WTC11 (cell line): Measurements from ENCODE around the gene CDC42EP2. TPM values are rescaled to one million over a fixed set of nuclear protein-coding genes. Genes with fewer than 3 reads are reported as not detected.

ENCODE experiments used
- ATAC-seq: fragments of 200-7000 bp; cut with Tn5 transposase; 2 replicates; pipeline ENCODE4 v1.10.0; 2021; ENCODE audit warnings: mild to moderate bottlenecking, moderate library complexity
- CTCF ChIA-PET: fragments of 300-600 bp; sonication (Branson Sonifier 250); formaldehyde crosslinking; loops from one replicate; lab custom pipeline; 2021; ENCODE audit warnings: antibody characterized with exemption; lab: Charles Lee
- POLR2A ChIA-PET: fragments of 350-600 bp; sonication (Branson Sonifier 250); formaldehyde crosslinking; loops from one replicate; lab custom pipeline; 2021; ENCODE audit warnings: antibody characterized with exemption; lab: Charles Lee
- DNase-seq: peaks from one replicate; pipeline ENCODE4 v3.0.0; 2021; ENCODE audit warnings: low spot score
- H3K27ac Mint-ChIP-seq: 2 replicates; pipeline ENCODE4 v1.8.0; 2021; ENCODE audit warnings: mixed read lengths
- H3K27me3 Mint-ChIP-seq: 2 replicates; pipeline ENCODE4 v1.8.0; 2021; ENCODE audit warnings: low read depth, mild to moderate bottlenecking, moderate library complexity, mixed read lengths
- H3K36me3 Mint-ChIP-seq: 2 replicates; pipeline ENCODE4 v1.8.0; 2021; ENCODE audit warnings: mixed read lengths
- H3K4me1 Mint-ChIP-seq: 2 replicates; pipeline ENCODE4 v1.8.0; 2022; ENCODE audit warnings: mixed read lengths
- H3K4me3 Mint-ChIP-seq: 2 replicates; pipeline ENCODE4 v1.8.0; 2021; ENCODE audit warnings: mild to moderate bottlenecking, moderate library complexity, mixed read lengths
- H3K9me3 Mint-ChIP-seq: 2 replicates; pipeline ENCODE4 v1.8.0; 2021; ENCODE audit warnings: mixed read lengths
- ATF1 ChIP-seq: sonication (generic); formaldehyde crosslinking; IDR thresholded peaks from 2 replicates; pipeline ENCODE4 v1.8.1; 2023; ENCODE audit warnings: mild to moderate bottlenecking, moderate library complexity, missing genetic modification reagents
- CBFB ChIP-seq: sonication (generic); formaldehyde crosslinking; IDR thresholded peaks from 2 replicates; pipeline ENCODE4 v1.8.1; 2022; ENCODE audit warnings: mild to moderate bottlenecking, low read depth, missing genetic modification reagents
- FOXJ3 ChIP-seq: sonication (generic); formaldehyde crosslinking; IDR thresholded peaks from 2 replicates; pipeline ENCODE4 v1.9.0; 2021; ENCODE audit warnings: missing genetic modification reagents, mild to moderate bottlenecking, borderline replicate concordance
- FOXP1 ChIP-seq: sonication (generic); formaldehyde crosslinking; IDR thresholded peaks from 2 replicates; pipeline ENCODE4 v1.8.0; 2022; ENCODE audit warnings: missing genetic modification reagents, mild to moderate bottlenecking, moderate library complexity, borderline replicate concordance
- GRHL2 ChIP-seq: fragments of 250-450 bp; sonication (Bioruptor Pico); IDR thresholded peaks from 2 replicates; pipeline ENCODE4 v1.8.0; 2022; ENCODE audit warnings: mild to moderate bottlenecking, moderate library complexity; ENCODE audit not compliant: insufficient replicate concordance, severe bottlenecking
- HMGA2 ChIP-seq: fragments of 250-450 bp; sonication (Bioruptor Pico); IDR thresholded peaks from 2 replicates; pipeline ENCODE4 v1.4.0; 2021; ENCODE audit warnings: mild to moderate bottlenecking, moderate library complexity
- MYBL2 ChIP-seq: sonication (generic); formaldehyde crosslinking; IDR thresholded peaks from 2 replicates; pipeline ENCODE4 v1.8.1; 2023; ENCODE audit warnings: mild to moderate bottlenecking, moderate library complexity, missing genetic modification reagents
- NR1H2 ChIP-seq: sonication (generic); formaldehyde crosslinking; IDR thresholded peaks from 2 replicates; pipeline ENCODE4 v1.9.0; 2021; ENCODE audit warnings: mild to moderate bottlenecking, moderate library complexity, missing genetic modification reagents
- PRRX2 ChIP-seq: fragments of 250-450 bp; sonication (Bioruptor Pico); IDR thresholded peaks from 2 replicates; pipeline ENCODE4 v1.8.0; 2021; ENCODE audit warnings: mild to moderate bottlenecking
- RELA ChIP-seq: sonication (generic); formaldehyde crosslinking; IDR thresholded peaks from 2 replicates; pipeline ENCODE4 v1.8.1; 2022; ENCODE audit warnings: missing genetic modification reagents, mild to moderate bottlenecking, borderline replicate concordance
- SOX15 ChIP-seq: fragments of 250-450 bp; sonication (Bioruptor Pico); IDR thresholded peaks from 2 replicates; pipeline ENCODE4 v1.9.0; 2021; ENCODE audit warnings: mild to moderate bottlenecking
- TEAD1 ChIP-seq: sonication (generic); formaldehyde crosslinking; IDR thresholded peaks from 2 replicates; pipeline ENCODE4 v1.8.0; 2022; ENCODE audit warnings: mild to moderate bottlenecking, missing genetic modification reagents
- TEAD4 ChIP-seq: sonication (generic); formaldehyde crosslinking; IDR thresholded peaks from 2 replicates; pipeline ENCODE4 v1.8.0; 2022; ENCODE audit warnings: mild to moderate bottlenecking, missing genetic modification reagents
- ZNF232 ChIP-seq: sonication (generic); formaldehyde crosslinking; IDR thresholded peaks from 2 replicates; pipeline ENCODE4 v1.8.0; 2022; ENCODE audit warnings: mild to moderate bottlenecking, missing genetic modification reagents
- ZNF416 ChIP-seq: fragments of 250-450 bp; sonication (Bioruptor Pico); IDR thresholded peaks from 2 replicates; pipeline ENCODE4 v1.9.0; 2021; ENCODE audit warnings: mild to moderate bottlenecking, inconsistent platforms
- total RNA-seq: library from RNA; stranded (reverse); gene quantifications from 3 replicates; pipeline ENCODE4 v1.2.3, GENCODE V29; 2021
- TF ChIP-seq, protein P1 (sequence below): sonication (generic); formaldehyde crosslinking; IDR thresholded peaks from 2 replicates; pipeline ENCODE4 v1.8.0; 2023; ENCODE audit warnings: missing genetic modification reagents, mild to moderate bottlenecking, borderline replicate concordance
- TF ChIP-seq, protein P2 (sequence below): sonication (generic); formaldehyde crosslinking; IDR thresholded peaks from 2 replicates; pipeline ENCODE4 v1.8.1; 2023; ENCODE audit warnings: mild to moderate bottlenecking, missing genetic modification reagents, moderate library complexity
- TF ChIP-seq, protein P3 (sequence below): fragments of 250-450 bp; sonication (Bioruptor Pico); IDR thresholded peaks from 2 replicates; pipeline ENCODE4 v2.1.2; 2022; ENCODE audit warnings: mild to moderate bottlenecking, moderate library complexity
- TF ChIP-seq, protein P4 (sequence below): sonication (generic); formaldehyde crosslinking; IDR thresholded peaks from 2 replicates; pipeline ENCODE4 v1.8.0; 2022; ENCODE audit warnings: mild to moderate bottlenecking, missing genetic modification reagents
- TF ChIP-seq, protein P5 (sequence below): sonication (generic); formaldehyde crosslinking; conservative IDR thresholded peaks from 2 replicates; pipeline ENCODE4 v1.8.1; 2023; ENCODE audit warnings: mild to moderate bottlenecking, low read depth, missing genetic modification reagents, moderate library complexity
- TF ChIP-seq, protein P6 (sequence below): sonication (generic); formaldehyde crosslinking; IDR thresholded peaks from 2 replicates; pipeline ENCODE4 v1.8.1; 2023; ENCODE audit warnings: mild to moderate bottlenecking, missing genetic modification reagents, moderate library complexity
- TF ChIP-seq, protein P7 (sequence below): sonication (generic); formaldehyde crosslinking; conservative IDR thresholded peaks from 2 replicates; pipeline ENCODE4 v1.8.1; 2022; ENCODE audit warnings: mild to moderate bottlenecking, missing genetic modification reagents

The CDC42EP2 gene
- total RNA-seq, 1 experiment from 2014 or later = 11.0 TPM

DNA sequence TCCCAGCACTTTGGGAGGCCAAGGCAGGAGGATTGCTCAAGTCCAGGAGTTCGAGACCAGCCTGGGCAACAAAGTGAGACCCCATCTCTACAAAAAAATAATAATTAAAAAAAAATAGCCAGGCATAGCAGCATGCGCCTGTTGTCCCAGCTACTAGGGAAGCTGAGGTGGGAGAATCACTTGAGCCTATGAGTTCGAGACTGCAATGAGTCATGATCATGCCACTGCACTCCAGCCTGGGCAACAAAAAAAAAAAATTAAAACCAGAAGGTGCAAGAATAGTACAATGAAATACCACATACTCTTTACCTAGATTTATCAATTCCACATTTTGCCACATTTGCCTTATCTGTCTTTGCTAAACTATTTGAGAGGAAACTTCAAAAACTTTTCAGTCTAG is 27.2 kb downstream of the CDC42EP2 start (continued):
- TF ChIP-seq CBFB (CRISPR knock-in tag) (no peak), TEAD4 (CRISPR knock-in tag) (no peak)

DNA sequence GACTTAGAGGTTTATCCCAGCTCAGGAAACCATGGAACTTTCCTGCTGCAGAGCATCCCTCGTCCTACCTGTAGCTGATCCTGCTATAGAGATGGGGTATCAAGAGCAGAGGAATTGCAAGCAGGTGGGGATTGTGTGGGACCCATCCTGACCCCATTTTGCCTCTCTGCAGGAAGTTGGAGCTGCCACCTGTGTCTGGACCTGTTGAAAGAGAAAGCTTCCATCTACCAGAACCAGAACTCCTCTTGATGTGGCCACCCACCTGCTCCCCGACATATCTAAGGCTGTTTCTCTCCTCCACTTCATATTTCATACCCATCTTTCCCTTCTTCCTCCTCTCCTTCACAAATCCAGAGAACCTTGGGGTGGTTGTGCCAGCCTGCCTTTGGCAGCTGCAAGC is 36.8 kb downstream of the CDC42EP2 start:
- H3K4me1 Mint-ChIP-seq = peaks cover 10% of the 10 kb centered on the region
- ChIA-PET CTCF (interaction anchor here (1.0 to 3.3 kb wide), 4 partner anchors 16 to 463 kb away, joined by 3 to 29 read pairs (median 4); partner anchors contain the start of gene CDC42EP2), POLR2A (interaction anchor here (0.8 kb wide), 1 partner anchor 147 kb away, joined by 3 read pairs; the partner anchor contains the start of gene MALAT1)
- no peak for TF ChIP-seq ATF1 (CRISPR knock-in tag)
- TF ChIP-seq NR1H2 (CRISPR knock-in tag) = no peak
- no peak for TF ChIP-seq GRHL2 (CRISPR knock-in tag)
- TF ChIP-seq MYBL2 (CRISPR knock-in tag) = no peak
- TF ChIP-seq SOX15 (CRISPR knock-in tag) = no peak
- TF ChIP-seq, protein P1, sequence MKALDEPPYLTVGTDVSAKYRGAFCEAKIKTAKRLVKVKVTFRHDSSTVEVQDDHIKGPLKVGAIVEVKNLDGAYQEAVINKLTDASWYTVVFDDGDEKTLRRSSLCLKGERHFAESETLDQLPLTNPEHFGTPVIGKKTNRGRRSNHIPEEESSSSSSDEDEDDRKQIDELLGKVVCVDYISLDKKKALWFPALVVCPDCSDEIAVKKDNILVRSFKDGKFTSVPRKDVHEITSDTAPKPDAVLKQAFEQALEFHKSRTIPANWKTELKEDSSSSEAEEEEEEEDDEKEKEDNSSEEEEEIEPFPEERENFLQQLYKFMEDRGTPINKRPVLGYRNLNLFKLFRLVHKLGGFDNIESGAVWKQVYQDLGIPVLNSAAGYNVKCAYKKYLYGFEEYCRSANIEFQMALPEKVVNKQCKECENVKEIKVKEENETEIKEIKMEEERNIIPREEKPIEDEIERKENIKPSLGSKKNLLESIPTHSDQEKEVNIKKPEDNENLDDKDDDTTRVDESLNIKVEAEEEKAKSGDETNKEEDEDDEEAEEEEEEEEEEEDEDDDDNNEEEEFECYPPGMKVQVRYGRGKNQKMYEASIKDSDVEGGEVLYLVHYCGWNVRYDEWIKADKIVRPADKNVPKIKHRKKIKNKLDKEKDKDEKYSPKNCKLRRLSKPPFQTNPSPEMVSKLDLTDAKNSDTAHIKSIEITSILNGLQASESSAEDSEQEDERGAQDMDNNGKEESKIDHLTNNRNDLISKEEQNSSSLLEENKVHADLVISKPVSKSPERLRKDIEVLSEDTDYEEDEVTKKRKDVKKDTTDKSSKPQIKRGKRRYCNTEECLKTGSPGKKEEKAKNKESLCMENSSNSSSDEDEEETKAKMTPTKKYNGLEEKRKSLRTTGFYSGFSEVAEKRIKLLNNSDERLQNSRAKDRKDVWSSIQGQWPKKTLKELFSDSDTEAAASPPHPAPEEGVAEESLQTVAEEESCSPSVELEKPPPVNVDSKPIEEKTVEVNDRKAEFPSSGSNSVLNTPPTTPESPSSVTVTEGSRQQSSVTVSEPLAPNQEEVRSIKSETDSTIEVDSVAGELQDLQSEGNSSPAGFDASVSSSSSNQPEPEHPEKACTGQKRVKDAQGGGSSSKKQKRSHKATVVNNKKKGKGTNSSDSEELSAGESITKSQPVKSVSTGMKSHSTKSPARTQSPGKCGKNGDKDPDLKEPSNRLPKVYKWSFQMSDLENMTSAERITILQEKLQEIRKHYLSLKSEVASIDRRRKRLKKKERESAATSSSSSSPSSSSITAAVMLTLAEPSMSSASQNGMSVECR (CRISPR knock-in tag) = no peak
- no peak for TF ChIP-seq ZNF416 (CRISPR knock-in tag)
- TF ChIP-seq FOXJ3 (CRISPR knock-in tag) = no peak
- TF ChIP-seq PRRX2 = no peak
- TF ChIP-seq, protein P2, sequence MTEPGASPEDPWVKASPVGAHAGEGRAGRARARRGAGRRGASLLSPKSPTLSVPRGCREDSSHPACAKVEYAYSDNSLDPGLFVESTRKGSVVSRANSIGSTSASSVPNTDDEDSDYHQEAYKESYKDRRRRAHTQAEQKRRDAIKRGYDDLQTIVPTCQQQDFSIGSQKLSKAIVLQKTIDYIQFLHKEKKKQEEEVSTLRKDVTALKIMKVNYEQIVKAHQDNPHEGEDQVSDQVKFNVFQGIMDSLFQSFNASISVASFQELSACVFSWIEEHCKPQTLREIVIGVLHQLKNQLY (CRISPR knock-in tag) = no peak
- no peak for TF ChIP-seq ZNF232
- TF ChIP-seq, protein P3, sequence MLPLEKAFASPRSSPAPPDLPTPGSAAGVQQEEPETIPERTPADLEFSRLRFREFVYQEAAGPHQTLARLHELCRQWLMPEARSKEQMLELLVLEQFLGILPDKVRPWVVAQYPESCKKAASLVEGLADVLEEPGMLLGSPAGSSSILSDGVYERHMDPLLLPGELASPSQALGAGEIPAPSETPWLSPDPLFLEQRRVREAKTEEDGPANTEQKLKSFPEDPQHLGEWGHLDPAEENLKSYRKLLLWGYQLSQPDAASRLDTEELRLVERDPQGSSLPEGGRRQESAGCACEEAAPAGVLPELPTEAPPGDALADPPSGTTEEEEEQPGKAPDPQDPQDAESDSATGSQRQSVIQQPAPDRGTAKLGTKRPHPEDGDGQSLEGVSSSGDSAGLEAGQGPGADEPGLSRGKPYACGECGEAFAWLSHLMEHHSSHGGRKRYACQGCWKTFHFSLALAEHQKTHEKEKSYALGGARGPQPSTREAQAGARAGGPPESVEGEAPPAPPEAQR (CRISPR knock-in tag) = no peak
- no peak for TF ChIP-seq HMGA2
- TF ChIP-seq, protein P4, sequence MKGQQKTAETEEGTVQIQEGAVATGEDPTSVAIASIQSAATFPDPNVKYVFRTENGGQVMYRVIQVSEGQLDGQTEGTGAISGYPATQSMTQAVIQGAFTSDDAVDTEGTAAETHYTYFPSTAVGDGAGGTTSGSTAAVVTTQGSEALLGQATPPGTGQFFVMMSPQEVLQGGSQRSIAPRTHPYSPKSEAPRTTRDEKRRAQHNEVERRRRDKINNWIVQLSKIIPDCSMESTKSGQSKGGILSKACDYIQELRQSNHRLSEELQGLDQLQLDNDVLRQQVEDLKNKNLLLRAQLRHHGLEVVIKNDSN = no peak
- TF ChIP-seq, protein P5, sequence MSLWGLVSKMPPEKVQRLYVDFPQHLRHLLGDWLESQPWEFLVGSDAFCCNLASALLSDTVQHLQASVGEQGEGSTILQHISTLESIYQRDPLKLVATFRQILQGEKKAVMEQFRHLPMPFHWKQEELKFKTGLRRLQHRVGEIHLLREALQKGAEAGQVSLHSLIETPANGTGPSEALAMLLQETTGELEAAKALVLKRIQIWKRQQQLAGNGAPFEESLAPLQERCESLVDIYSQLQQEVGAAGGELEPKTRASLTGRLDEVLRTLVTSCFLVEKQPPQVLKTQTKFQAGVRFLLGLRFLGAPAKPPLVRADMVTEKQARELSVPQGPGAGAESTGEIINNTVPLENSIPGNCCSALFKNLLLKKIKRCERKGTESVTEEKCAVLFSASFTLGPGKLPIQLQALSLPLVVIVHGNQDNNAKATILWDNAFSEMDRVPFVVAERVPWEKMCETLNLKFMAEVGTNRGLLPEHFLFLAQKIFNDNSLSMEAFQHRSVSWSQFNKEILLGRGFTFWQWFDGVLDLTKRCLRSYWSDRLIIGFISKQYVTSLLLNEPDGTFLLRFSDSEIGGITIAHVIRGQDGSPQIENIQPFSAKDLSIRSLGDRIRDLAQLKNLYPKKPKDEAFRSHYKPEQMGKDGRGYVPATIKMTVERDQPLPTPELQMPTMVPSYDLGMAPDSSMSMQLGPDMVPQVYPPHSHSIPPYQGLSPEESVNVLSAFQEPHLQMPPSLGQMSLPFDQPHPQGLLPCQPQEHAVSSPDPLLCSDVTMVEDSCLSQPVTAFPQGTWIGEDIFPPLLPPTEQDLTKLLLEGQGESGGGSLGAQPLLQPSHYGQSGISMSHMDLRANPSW (CRISPR knock-in tag) = no peak
- no peak for TF ChIP-seq RELA (CRISPR knock-in tag)
- no peak for TF ChIP-seq FOXP1 (CRISPR knock-in tag)
- TF ChIP-seq, protein P6, sequence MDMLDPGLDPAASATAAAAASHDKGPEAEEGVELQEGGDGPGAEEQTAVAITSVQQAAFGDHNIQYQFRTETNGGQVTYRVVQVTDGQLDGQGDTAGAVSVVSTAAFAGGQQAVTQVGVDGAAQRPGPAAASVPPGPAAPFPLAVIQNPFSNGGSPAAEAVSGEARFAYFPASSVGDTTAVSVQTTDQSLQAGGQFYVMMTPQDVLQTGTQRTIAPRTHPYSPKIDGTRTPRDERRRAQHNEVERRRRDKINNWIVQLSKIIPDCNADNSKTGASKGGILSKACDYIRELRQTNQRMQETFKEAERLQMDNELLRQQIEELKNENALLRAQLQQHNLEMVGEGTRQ (CRISPR knock-in tag) = no peak
- TF ChIP-seq, protein P7, sequence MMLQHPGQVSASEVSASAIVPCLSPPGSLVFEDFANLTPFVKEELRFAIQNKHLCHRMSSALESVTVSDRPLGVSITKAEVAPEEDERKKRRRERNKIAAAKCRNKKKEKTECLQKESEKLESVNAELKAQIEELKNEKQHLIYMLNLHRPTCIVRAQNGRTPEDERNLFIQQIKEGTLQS (CRISPR knock-in tag) = no peak
- TF ChIP-seq TEAD1 (CRISPR knock-in tag) = no peak
- H3K27ac Mint-ChIP-seq = no peak overlapping the region
- no peaks in the 10 kb centered on the region for H3K9me3 Mint-ChIP-seq
- H3K4me3 Mint-ChIP-seq = no peak overlapping the region
- ATAC-seq (no peak), DNase-seq (no peak)
- H3K36me3 Mint-ChIP-seq = peaks cover 39% of the 10 kb centered on the region
- H3K27me3 Mint-ChIP-seq = peaks cover 12% of the 10 kb centered on the region
